GM13976 (cell line): ENCODE data around the gene ADGRG3.

ENCODE experiments used
- DNase-seq: peaks from one replicate; pipeline ENCODE4 v3.0.0; 2012; ENCODE audit warnings: low spot score
- in situ Hi-C: fragments of 300-500 bp; cut with MboI; formaldehyde crosslinking; loops from one replicate; pipeline ENCODE4 v1.12.0; 2022; ENCODE audit warnings: low sequenced_read_pairs, mixed read lengths, inconsistent platforms; ENCODE audit not compliant: unreplicated experiment
- TF ChIP-seq, protein P1 (sequence below): IDR thresholded peaks from 2 replicates; pipeline ENCODE4 v1.5.1; 2012; ENCODE audit warnings: borderline replicate concordance, mild to moderate bottlenecking; ENCODE audit not compliant: insufficient read depth; ENCODE audit errors: extremely low read depth, missing control alignments, control extremely low read depth

The ADGRG3 gene

DNA sequence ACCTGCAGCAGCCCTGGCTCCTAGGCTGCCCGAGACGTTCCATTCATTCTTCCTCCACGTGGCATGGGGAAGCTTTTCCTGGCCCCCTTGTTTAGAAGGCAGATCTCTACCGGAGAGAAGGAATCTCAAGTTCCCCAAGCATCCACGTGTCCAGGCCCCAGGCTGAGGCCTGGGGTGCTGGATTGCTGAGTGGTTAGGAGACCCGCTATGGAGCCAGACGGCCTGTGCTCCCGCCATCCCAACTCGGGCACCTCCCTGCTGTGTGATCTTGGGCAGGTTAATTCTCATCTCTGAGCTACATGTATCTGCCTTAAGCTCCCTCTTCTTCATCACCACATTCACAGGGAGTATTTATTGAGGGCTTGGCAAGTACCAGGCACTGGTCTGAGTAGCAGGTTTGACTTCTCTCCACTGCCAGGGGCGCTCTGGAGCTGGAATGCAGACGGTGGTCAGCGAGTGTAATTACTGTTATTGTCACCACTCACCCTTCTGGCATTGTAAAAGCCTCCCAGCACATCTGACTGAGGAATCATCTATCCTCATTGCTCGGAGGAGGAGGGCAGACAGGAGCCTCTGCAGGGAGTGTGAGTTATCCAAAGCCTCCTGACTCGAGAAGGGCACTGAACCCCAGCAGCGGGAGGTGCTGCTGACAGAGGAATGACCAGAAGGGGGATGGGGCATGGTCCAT is 40.8 kb upstream of the ADGRG3 start:
- TF ChIP-seq, protein P1, sequence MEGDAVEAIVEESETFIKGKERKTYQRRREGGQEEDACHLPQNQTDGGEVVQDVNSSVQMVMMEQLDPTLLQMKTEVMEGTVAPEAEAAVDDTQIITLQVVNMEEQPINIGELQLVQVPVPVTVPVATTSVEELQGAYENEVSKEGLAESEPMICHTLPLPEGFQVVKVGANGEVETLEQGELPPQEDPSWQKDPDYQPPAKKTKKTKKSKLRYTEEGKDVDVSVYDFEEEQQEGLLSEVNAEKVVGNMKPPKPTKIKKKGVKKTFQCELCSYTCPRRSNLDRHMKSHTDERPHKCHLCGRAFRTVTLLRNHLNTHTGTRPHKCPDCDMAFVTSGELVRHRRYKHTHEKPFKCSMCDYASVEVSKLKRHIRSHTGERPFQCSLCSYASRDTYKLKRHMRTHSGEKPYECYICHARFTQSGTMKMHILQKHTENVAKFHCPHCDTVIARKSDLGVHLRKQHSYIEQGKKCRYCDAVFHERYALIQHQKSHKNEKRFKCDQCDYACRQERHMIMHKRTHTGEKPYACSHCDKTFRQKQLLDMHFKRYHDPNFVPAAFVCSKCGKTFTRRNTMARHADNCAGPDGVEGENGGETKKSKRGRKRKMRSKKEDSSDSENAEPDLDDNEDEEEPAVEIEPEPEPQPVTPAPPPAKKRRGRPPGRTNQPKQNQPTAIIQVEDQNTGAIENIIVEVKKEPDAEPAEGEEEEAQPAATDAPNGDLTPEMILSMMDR: no peak
- no peak for DNase-seq
- in situ Hi-C loops: no loop called here

DNA sequence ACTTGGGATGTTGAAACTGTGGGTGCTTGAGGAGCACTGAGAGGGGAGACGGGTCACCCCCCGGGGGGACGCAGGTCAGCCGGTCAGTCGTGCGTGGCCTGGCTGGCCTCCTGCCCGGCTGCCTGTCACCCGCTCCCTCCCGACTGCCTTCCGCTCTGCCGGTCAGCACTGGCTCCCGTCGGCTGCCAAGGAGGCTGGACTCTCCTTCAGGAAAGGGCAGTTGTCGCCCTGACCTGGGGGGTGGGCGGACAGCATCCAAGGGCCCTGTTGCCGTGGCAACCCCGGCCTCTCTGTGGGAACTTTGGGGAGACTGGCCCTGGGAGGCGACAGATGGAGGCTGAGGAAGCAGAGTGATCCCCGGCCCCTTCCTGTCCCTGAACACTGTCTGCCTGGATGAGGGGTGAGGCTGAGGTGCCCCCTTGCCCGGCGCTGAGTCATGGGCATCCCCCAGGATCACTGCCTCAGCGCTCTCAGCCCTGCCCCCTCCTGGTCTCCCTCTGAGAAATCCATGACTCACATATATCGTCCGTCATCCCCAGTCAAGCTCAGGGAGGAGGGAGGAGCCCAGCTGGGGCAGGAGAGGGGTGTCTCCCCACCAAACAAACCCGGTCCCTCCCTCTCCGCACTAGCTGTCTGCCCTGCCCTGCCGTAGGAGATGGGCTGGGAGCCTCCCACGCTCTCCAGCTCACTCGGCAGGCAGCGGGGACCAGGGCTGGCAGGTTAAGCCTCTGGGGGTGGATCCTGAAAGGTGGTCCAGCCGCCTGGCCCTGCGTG is 39.9 kb upstream of the ADGRG3 start, which contains the start of gene ADGRG1:
Gene ADGRG1, plus strand, starts transcription at position 623 of the 774 bp plus-strand sequence. CDS start 21,658 bp downstream, outside the sequence.
- in situ Hi-C loops: no loop called here
- TF ChIP-seq, protein P1: no peak
- peak; percentile 62 for DNase-seq

DNA sequence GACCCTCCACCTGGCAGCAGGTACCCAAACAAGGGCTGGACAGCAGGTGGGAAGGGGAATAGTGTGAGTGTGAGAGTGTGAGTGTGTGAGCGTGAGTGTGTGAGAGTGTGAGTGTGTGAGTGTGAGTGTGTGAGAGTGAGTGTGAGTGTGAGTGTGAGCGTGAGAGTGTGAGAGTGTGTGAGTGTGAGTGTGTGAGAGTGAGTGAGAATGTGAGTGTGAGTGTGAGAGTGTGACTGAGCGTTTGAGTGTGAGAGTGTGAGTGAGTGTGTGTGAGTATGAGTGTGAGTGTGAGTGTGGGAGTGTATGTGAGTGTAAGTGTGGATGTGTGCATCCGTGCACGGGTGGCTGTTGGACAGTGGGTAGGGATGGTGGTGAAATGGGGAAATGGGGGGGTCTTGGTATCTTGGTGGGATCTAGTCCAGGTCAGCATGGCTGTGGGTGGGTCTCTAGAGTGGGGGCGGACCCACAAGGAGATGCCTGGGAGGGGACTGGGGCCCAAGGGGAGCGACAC is 39.3 kb upstream of the ADGRG3 start:
- in situ Hi-C loops: no loop called here
- TF ChIP-seq, protein P1: no peak
- no peak for DNase-seq

DNA sequence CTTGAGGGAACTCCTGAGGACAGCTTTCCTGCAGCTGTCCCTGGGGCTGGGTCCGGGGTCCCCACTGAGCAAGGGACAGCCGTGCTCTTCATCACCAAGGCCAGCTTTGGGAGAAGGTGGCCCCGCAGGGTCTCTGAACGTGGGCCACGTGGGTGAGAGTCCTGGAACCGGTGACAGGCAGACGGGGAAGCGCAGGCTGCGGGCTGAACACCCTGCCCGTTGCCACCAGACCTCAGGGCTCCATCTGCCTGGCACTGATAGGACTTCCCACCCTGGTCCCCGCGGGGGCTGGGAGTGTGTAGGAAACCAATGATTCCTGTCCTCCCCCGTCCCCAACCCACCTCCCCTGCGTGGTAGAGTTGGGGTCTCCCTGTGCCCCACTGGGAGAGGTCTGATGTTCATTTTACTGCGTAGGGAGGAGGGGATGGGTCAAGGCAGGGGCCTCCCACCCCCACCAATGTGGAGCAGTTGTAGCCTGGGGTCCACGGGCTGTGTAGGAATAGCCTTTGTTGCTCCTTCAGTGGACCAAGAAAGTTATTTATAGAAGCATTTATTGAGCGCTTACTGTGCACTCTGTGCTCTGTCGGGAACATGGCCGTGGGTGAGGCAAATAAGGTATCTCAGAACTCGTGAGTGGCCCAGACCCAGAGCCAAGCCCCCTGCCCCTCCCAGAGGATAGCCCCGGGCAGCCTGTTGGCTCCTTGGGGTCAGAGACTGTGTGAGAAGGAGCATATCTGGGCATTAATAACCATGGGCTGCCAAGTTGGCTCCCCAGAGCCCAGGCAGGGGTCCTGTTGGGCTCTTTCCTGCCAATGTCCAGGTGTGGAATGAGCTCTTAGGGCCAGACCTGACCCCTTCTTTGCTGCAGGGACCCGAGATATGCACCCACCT is 38.3 kb upstream of the ADGRG3 start:
- in situ Hi-C loops: no loop called here
- TF ChIP-seq, protein P1: no peak
- no peak for DNase-seq

DNA sequence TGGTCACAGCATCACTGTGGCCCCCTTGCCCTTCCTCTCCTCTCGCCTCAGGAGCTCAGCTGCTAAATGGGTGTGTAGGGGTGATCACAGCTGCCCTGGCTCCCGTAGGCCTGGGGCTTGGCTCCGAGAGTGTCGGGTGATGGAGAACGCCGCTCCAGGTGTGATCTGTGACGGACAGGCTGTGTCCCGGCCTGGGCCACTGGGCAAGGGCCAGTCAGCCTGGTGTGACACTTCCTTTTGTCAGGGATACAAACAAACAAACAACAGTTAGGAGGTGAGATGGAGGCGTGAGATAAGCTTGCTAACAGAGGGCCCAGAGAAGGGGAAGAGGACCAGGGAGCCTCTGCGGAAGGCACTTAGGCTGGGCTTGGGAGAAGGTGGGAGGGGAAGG is 37.7 kb upstream of the ADGRG3 start:
- TF ChIP-seq, protein P1: no peak
- DNase-seq: no peak
- in situ Hi-C loops: no loop called here
